Measurements from ENCODE around the gene ITGA5. TPM values are rescaled to one million over a fixed set of nuclear protein-coding genes. Genes with fewer than 3 reads are reported as not detected.

Gene ITGA5
- total and polyA plus RNA-seq, 9 of the 15 experiments (the other 6 are each of a cell fraction or from before 2014, with no cell fraction given) = 9.1 to 82.1 (median 47.4) TPM

- TF ChIP-seq ARID4B (CRISPR knock-in tag; IDR thresholded peaks at IDR 0.05) (no peak), TCF7 (IDR thresholded peaks at IDR 0.05; ENCODE audit: borderline replicate concordance) (no peak), MIER1 (IDR thresholded peaks at IDR 0.05; ENCODE audit: low read depth) (peak; percentile 71; the same call in 1 of the 2 replicates), NKRF (IDR thresholded peaks at IDR 0.05; ENCODE audit: borderline replicate concordance) (peak; percentile 37; the same call in 1 of the 2 replicates), SRF (CRISPR knock-in tag; IDR thresholded peaks at IDR 0.05) (peak in 1 of 2 experiments; percentile 84; a peak in 2 of 4 replicates), HMGN3 (IDR thresholded peaks at IDR 0.05; ENCODE audit: borderline replicate concordance, extremely low read depth, insufficient read length, low read depth, low read length) (no peak), HLTF (IDR thresholded peaks at IDR 0.05) (no peak)
These were observed 59.2 kb downstream of the ITGA5 start (continued) for GRCh38 chr12:54359762-54360351.
